ENCODE measurements around the gene KNG1.

Gene KNG1

GRCh38 chr3:186759231-186759930, 42.2 kb downstream of the KNG1 start:
- H3K9me3 ChIP-seq (ENCODE audit: severe bottlenecking), result no peaks in the 10 kb centered on the region
- H3K4me3 ChIP-seq (ENCODE audit: low read depth, low read length), result no peak overlapping the region
- no peaks in the 10 kb centered on the region for H3K36me3 ChIP-seq
- DNase-seq, result no peak
- H3K27me3 ChIP-seq (ENCODE audit: insufficient read depth, low read depth, severe bottlenecking), result no peaks in the 10 kb centered on the region
- H3K27ac ChIP-seq, result no peak overlapping the region
- TF ChIP-seq, protein P1, sequence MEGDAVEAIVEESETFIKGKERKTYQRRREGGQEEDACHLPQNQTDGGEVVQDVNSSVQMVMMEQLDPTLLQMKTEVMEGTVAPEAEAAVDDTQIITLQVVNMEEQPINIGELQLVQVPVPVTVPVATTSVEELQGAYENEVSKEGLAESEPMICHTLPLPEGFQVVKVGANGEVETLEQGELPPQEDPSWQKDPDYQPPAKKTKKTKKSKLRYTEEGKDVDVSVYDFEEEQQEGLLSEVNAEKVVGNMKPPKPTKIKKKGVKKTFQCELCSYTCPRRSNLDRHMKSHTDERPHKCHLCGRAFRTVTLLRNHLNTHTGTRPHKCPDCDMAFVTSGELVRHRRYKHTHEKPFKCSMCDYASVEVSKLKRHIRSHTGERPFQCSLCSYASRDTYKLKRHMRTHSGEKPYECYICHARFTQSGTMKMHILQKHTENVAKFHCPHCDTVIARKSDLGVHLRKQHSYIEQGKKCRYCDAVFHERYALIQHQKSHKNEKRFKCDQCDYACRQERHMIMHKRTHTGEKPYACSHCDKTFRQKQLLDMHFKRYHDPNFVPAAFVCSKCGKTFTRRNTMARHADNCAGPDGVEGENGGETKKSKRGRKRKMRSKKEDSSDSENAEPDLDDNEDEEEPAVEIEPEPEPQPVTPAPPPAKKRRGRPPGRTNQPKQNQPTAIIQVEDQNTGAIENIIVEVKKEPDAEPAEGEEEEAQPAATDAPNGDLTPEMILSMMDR (IDR thresholded peaks at IDR 0.05; ENCODE audit: low read depth, low read length), result no peak

DNA sequence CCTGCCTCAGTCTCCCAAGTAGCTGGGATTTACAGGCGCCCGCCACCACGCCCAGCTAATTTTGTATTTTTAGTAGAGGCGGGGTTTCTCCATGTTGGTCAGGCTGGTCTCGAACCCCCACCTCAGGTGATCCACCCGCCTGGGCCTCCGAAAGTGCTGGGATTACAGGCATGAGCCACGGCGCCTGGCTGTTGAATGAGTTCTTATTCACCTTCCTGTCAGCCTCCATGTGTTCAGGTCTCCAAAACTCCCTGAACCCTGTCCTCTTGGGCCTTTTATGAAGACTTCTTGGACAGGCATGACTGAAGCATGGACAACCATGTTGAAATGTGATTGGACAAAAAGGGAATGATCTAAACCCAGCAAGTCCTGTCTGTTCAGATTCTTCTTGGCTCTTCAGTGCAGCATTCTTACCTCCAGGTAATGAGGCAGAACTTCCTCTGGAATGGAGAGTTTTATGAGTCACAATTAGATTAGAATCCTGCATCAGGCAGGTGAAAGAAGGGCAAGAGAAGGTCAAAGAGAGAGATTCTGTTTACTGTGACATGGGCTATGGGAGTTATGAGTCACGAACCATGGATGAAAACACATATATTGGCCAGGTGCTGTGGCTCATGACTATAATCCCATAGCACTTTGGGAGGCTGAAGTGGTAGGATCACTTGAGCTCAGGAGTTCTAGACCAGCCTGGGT, 43.1 kb downstream of the KNG1 start:
- DNase-seq, result no peak
- Histone ChIP-seq H3K36me3 (no peaks in the 10 kb centered on the region), H3K9me3 (ENCODE audit: severe bottlenecking) (no peaks in the 10 kb centered on the region), H3K27me3 (ENCODE audit: insufficient read depth, low read depth, severe bottlenecking) (no peaks in the 10 kb centered on the region), H3K27ac (no peak overlapping the region), H3K4me3 (ENCODE audit: low read depth, low read length) (no peak overlapping the region)
- TF ChIP-seq, protein P1 (IDR thresholded peaks at IDR 0.05; ENCODE audit: low read depth, low read length), result no peak

- H3K36me3 ChIP-seq, result no peaks in the 10 kb centered on the region
- TF ChIP-seq, protein P1 (IDR thresholded peaks at IDR 0.05; ENCODE audit: low read depth, low read length), result no peak
- no peak overlapping the region for H3K27ac ChIP-seq
- no peaks in the 10 kb centered on the region for H3K27me3 ChIP-seq (ENCODE audit: insufficient read depth, low read depth, severe bottlenecking)
- H3K9me3 ChIP-seq (ENCODE audit: severe bottlenecking), result no peaks in the 10 kb centered on the region
- no peak overlapping the region for H3K4me3 ChIP-seq (ENCODE audit: low read depth, low read length)
- no peak for DNase-seq
These were observed 43.8 kb downstream of the KNG1 start for GRCh38 chr3:186760897-186761447.

DNA sequence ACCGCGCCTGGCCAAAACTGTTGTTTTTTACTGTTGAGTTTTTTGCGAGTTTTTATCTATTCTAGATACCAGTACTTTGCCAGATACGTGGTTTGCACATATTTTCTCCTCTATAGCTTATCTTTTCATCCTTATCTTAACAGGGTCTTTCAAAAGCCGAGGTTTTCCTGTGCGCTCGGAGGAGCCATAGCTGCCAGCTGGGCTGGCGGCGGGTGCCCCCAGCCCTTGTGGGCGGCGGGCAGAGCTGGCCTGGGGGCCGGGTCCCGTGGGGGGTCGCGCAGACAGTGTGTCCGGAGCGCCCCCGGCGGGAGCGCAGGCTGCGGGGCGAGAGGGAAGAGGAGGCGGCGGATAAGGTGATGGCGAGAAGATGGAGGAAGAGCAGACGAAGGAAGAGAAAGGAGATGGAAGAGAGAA, 55.1 kb downstream of the KNG1 start:
- no peak overlapping the region for H3K4me3 ChIP-seq (ENCODE audit: low read depth, low read length)
- TF ChIP-seq, protein P1 (IDR thresholded peaks at IDR 0.05; ENCODE audit: low read depth, low read length), result no peak

DNA sequence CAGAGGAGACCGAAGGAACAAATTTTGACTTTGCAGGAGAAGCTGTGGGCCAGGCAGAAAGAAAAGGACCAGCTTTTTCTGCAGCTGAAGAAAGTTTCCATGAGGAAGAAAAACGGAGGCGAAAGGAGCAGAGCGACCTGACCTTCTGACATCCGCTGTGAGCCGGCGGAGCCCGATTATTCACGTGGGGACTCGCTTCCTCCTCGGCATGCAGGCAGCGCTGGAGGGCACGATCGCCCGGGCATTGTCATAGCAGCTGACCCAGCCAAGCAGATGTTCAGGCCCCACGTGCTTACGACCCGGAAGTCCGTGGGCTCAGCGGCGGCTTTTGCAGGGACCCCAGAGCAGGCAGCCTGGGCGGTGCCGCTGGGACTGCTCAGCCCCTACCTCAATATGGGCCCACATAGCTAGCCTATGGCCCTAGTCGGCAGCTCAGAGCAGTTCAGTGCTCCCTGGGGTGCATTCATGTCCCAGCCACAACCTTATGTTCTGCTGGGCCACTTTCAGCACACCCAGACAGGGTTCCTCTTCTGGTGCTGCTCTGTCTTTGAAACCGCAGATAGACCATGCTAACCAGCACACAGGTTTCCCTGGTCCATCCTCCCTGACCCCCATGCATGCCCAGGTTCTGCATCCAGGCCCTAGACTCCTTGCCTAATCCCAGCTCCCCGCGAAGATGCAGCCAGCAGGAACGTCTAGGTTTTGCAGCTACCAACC, 55.7 kb downstream of the KNG1 start:
- Histone ChIP-seq H3K9me3 (ENCODE audit: severe bottlenecking) (no peaks in the 10 kb centered on the region), H3K4me3 (ENCODE audit: low read depth, low read length) (no peak overlapping the region), H3K36me3 (no peaks in the 10 kb centered on the region), H3K27me3 (ENCODE audit: insufficient read depth, low read depth, severe bottlenecking) (no peaks in the 10 kb centered on the region), H3K27ac (no peak overlapping the region)
- TF ChIP-seq, protein P1 (IDR thresholded peaks at IDR 0.05; ENCODE audit: low read depth, low read length), result no peak
- DNase-seq, result no peak

More for the DNA sequence above, 55.1 kb downstream of the KNG1 start:
- Histone ChIP-seq H3K9me3 (ENCODE audit: severe bottlenecking) (no peaks in the 10 kb centered on the region), H3K36me3 (no peaks in the 10 kb centered on the region), H3K27ac (no peak overlapping the region), H3K27me3 (ENCODE audit: insufficient read depth, low read depth, severe bottlenecking) (no peaks in the 10 kb centered on the region)
- DNase-seq, result no peak

Measured in WERI-Rb-1 (cell line).